H1 (cell line): ENCODE results near the gene CELF2. TPM values are rescaled to one million over a fixed set of nuclear protein-coding genes. Genes with fewer than 3 reads are reported as not detected.

ENCODE experiments used
- CTCF ChIA-PET: fragments of 300-600 bp; sonication (Branson Sonifier 250); formaldehyde crosslinking; loops from one replicate; lab custom pipeline; 2021; ENCODE audit not compliant: partially characterized antibody; lab: Charles Lee
- POLR2A ChIA-PET: fragments of 300-600 bp; sonication (Branson Sonifier 250); formaldehyde crosslinking; loops from one replicate; lab custom pipeline; 2021; ENCODE audit warnings: inconsistent platforms; ENCODE audit not compliant: partially characterized antibody; lab: Charles Lee
- DNase-seq, 2 experiments: peaks; one replicate each; pipeline versions ENCODE4 v3.0.0 to v3.0.0-alpha.2; 2010 to 2022; ENCODE audit warnings: low spot score in 2 of 2, low read depth in 1 of 2, mixed read lengths in 1 of 2
- FAIRE-seq: peaks from 2 replicates; lab custom pipeline; 2011; peaks lifted over from hg19 to GRCh38; lab: Jason Lieb, UNC
- H2AFZ ChIP-seq: 2 replicates; pipeline ENCODE4 v1.8.1; 2012; ENCODE audit warnings: low read length, inconsistent platforms
- H2AK5ac ChIP-seq: 2 replicates; pipeline ENCODE4 v1.6.1; 2013; ENCODE audit warnings: low read depth, low read length
- H2BK120ac ChIP-seq: replicated peaks from 2 replicates; pipeline ENCODE3; 2013; ENCODE audit warnings: low read depth, low read length, inconsistent platforms
- H2BK12ac ChIP-seq: 2 replicates; pipeline ENCODE4 v1.6.1; 2013; ENCODE audit warnings: low read depth, low read length
- H2BK15ac ChIP-seq: 2 replicates; pipeline ENCODE4 v1.6.1; 2013; ENCODE audit warnings: low read length
- H2BK20ac ChIP-seq: 2 replicates; pipeline ENCODE4 v1.6.1; 2013; ENCODE audit warnings: low read length
- H2BK5ac ChIP-seq: 2 replicates; pipeline ENCODE4 v1.6.1; 2013; ENCODE audit warnings: low read depth, low read length
- H3K14ac ChIP-seq: 2 replicates; pipeline ENCODE4 v1.6.1; 2013; ENCODE audit warnings: inconsistent platforms; ENCODE audit not compliant: insufficient read length
- H3K18ac ChIP-seq: 2 replicates; pipeline ENCODE4 v1.6.1; 2013; ENCODE audit warnings: low read length; ENCODE audit errors: extremely low read depth
- H3K23ac ChIP-seq: 2 replicates; pipeline ENCODE4 v1.6.1; 2013; ENCODE audit warnings: inconsistent platforms; ENCODE audit not compliant: insufficient read length
- H3K23me2 ChIP-seq: 2 replicates; pipeline ENCODE4 v1.6.1; 2013; ENCODE audit warnings: low read depth, low read length
- H3K27ac ChIP-seq: 2 replicates; pipeline ENCODE4 v1.6.1; 2011; ENCODE audit warnings: low read depth, low read length, inconsistent platforms
- H3K27me3 ChIP-seq, 4 experiments: replicated peaks in 1 of 4; 1 replicate in 1 of 4; 2 replicates in 3 of 4; pipeline versions ENCODE4 v1.6.1 to v1.8.1; 2011 to 2013; ENCODE audit warnings: low read length in 3 of 4, mild to moderate bottlenecking in 3 of 4, inconsistent platforms in 2 of 4, mixed read lengths in 2 of 4, moderate library complexity in 1 of 4; ENCODE audit not compliant: control insufficient read depth in 3 of 4, insufficient read depth in 3 of 4; ENCODE audit errors: extremely low read depth in 1 of 4
- H3K36me3 ChIP-seq, 4 experiments: 2 replicates each; pipeline versions ENCODE4 v1.6.1 to v1.8.1; 2011 to 2013; ENCODE audit warnings: mild to moderate bottlenecking in 4 of 4, low read length in 3 of 4, moderate library complexity in 2 of 4, control low read depth in 1 of 4, inconsistent platforms in 1 of 4; ENCODE audit not compliant: insufficient read depth in 4 of 4, control insufficient read depth in 2 of 4
- H3K4ac ChIP-seq: replicated peaks from 2 replicates; pipeline ENCODE3; 2013; ENCODE audit warnings: low read length, low read depth, mixed read lengths, inconsistent platforms; ENCODE audit not compliant: insufficient read length
- H3K4me1 ChIP-seq, 4 experiments: replicated peaks in 1 of 4; 1 replicate in 1 of 4; 2 replicates in 3 of 4; pipeline versions ENCODE4 v1.6.1 to v1.8.1; 2011 to 2013; ENCODE audit warnings: low read length in 3 of 4, inconsistent platforms in 2 of 4, mixed read lengths in 1 of 4; ENCODE audit not compliant: insufficient read depth in 4 of 4, control insufficient read depth in 3 of 4
- H3K4me2 ChIP-seq, 2 experiments: 2 replicates each; pipeline versions ENCODE4 v1.6.1 to v1.8.1; 2011 to 2013; ENCODE audit warnings: low read depth in 2 of 2, low read length in 2 of 2, control low read depth in 1 of 2, inconsistent platforms in 1 of 2, mild to moderate bottlenecking in 1 of 2; ENCODE audit not compliant: insufficient read depth in 1 of 2
- H3K4me3 ChIP-seq, 4 experiments: fragments of 200-600, 300-600 bp in 1 of 4; sonication (generic), shearing (Covaris generic), sonication (Bioruptor Twin) in 1 of 4; 2 replicates each; pipeline versions ENCODE4 v1.5.1 to v1.8.1; 2011 to 2016; ENCODE audit warnings: low read length in 4 of 4, low read depth in 3 of 4, control low read depth in 2 of 4, inconsistent platforms in 2 of 4, mild to moderate bottlenecking in 2 of 4, mixed read lengths in 1 of 4, moderate library complexity in 1 of 4; ENCODE audit not compliant: insufficient read depth in 2 of 4; ENCODE audit errors: extremely low read depth in 1 of 4
- H3K56ac ChIP-seq: replicated peaks from 2 replicates; pipeline ENCODE3; 2013; ENCODE audit warnings: low read depth, mild to moderate bottlenecking, mixed read lengths, low read length, inconsistent platforms; ENCODE audit not compliant: insufficient read length
- H3K79me1 ChIP-seq: 2 replicates; pipeline ENCODE4 v1.6.1; 2013; ENCODE audit warnings: low read depth, low read length, control low read depth
- H3K79me2 ChIP-seq, 2 experiments: 2 replicates each; pipeline versions ENCODE4 v1.6.1 to v1.8.1; 2012 to 2013; ENCODE audit warnings: low read length in 2 of 2, mild to moderate bottlenecking in 2 of 2, inconsistent platforms in 1 of 2; ENCODE audit not compliant: insufficient read depth in 2 of 2, control insufficient read depth in 1 of 2
- H3K9ac ChIP-seq, 4 experiments: replicated peaks in 1 of 4; 1 replicate in 1 of 4; 2 replicates in 3 of 4; pipeline versions ENCODE4 v1.6.1 to v1.8.1; 2011 to 2013; ENCODE audit warnings: low read depth in 3 of 4, low read length in 3 of 4, control low read depth in 2 of 4, mild to moderate bottlenecking in 2 of 4, moderate library complexity in 2 of 4, inconsistent platforms in 1 of 4; ENCODE audit errors: extremely low read depth in 1 of 4
- H3K9me3 ChIP-seq, 2 experiments: 2 replicates each; pipeline versions ENCODE4 v1.6.1 to v1.8.1; 2012 to 2013; ENCODE audit warnings: mild to moderate bottlenecking in 2 of 2, moderate library complexity in 2 of 2, control low read depth in 1 of 2, inconsistent platforms in 1 of 2, low read depth in 1 of 2, low read length in 1 of 2, mixed read lengths in 1 of 2; ENCODE audit not compliant: insufficient read depth in 2 of 2
- H4K20me1 ChIP-seq, 2 experiments: replicated peaks in 1 of 2; 2 replicates each; pipeline versions ENCODE3 to v1.8.1; 2011 to 2013; ENCODE audit warnings: inconsistent platforms in 2 of 2, low read length in 2 of 2, mild to moderate bottlenecking in 1 of 2; ENCODE audit not compliant: insufficient read depth in 2 of 2, control insufficient read depth in 1 of 2
- H4K5ac ChIP-seq: 2 replicates; pipeline ENCODE4 v1.6.1; 2013; ENCODE audit warnings: low read length, low read depth, mixed read lengths, inconsistent platforms; ENCODE audit not compliant: insufficient read length
- H4K8ac ChIP-seq: 2 replicates; pipeline ENCODE4 v1.8.0; 2013; ENCODE audit warnings: mild to moderate bottlenecking, moderate library complexity, low read length, inconsistent platforms; ENCODE audit not compliant: insufficient read depth; ENCODE audit errors: extremely low read depth
- H4K91ac ChIP-seq: replicated peaks from 2 replicates; pipeline ENCODE3; 2013; ENCODE audit warnings: low read length, mixed read lengths, inconsistent platforms; ENCODE audit not compliant: insufficient read length
- CBX5 ChIP-seq: fragments of 300-800, 300-1000 bp; sonication (generic); IDR thresholded peaks from 2 replicates; pipeline ENCODE4 v1.7.1; 2016; ENCODE audit warnings: antibody characterized with exemption, low read length, low read depth
- CTBP2 ChIP-seq: IDR thresholded peaks from 2 replicates; pipeline ENCODE4 v1.7.0; 2011; ENCODE audit warnings: borderline replicate concordance, mild to moderate bottlenecking, moderate library complexity, mixed read lengths, low read length; ENCODE audit not compliant: insufficient read depth, insufficient read length
- CTCF ChIP-seq, 3 experiments: IDR thresholded peaks; 1 replicate in 2 of 3; 2 replicates in 1 of 3; pipeline versions ENCODE4 v1.5.1 to v1.6.1; 2011; ENCODE audit warnings: low read length in 3 of 3, mild to moderate bottlenecking in 3 of 3, inconsistent platforms in 2 of 3, low read depth in 1 of 3, moderate library complexity in 1 of 3; ENCODE audit not compliant: insufficient read depth in 1 of 3; ENCODE audit errors: control extremely low read depth in 1 of 3
- EP300 ChIP-seq, 2 experiments: IDR thresholded peaks; 1 replicate in 1 of 2; 2 replicates in 1 of 2; pipeline ENCODE4 v1.6.1; 2011 to 2012; ENCODE audit warnings: low read depth in 2 of 2, low read length in 2 of 2, mild to moderate bottlenecking in 2 of 2, borderline replicate concordance in 1 of 2, inconsistent platforms in 1 of 2, moderate library complexity in 1 of 2
- EZH2 ChIP-seq: fragments of 200-600 bp; sonication (generic); IDR thresholded peaks from 2 replicates; pipeline ENCODE4 v1.7.1; 2012; ENCODE audit warnings: low read depth, mild to moderate bottlenecking, moderate library complexity, low read length, inconsistent platforms; ENCODE audit not compliant: severe bottlenecking
- GABPA ChIP-seq: IDR thresholded peaks from 2 replicates; pipeline ENCODE4 v1.6.1; 2011; ENCODE audit warnings: mild to moderate bottlenecking, low read length, moderate library complexity, borderline replicate concordance; ENCODE audit not compliant: insufficient read depth
- POLR2A ChIP-seq, 2 experiments: IDR thresholded peaks; 1 replicate in 1 of 2; 2 replicates in 1 of 2; pipeline ENCODE4 v1.6.1; 2011; ENCODE audit warnings: low read depth in 2 of 2, low read length in 2 of 2, mild to moderate bottlenecking in 2 of 2; ENCODE audit errors: control extremely low read depth in 1 of 2
- POLR2AphosphoS5 ChIP-seq: IDR thresholded peaks from 2 replicates; pipeline ENCODE4 v1.6.1; 2011; ENCODE audit warnings: low read depth, low read length
- RNF2 ChIP-seq: fragments of 200-900, 300-1000 bp; sonication (generic); IDR thresholded peaks from 2 replicates; pipeline ENCODE4 v1.7.1; 2016; ENCODE audit warnings: borderline replicate concordance, low read depth, mild to moderate bottlenecking, antibody characterized with exemption, low read length; ENCODE audit not compliant: poor library complexity, severe bottlenecking; ENCODE audit errors: missing control alignments
- SRF ChIP-seq: IDR thresholded peaks from 2 replicates; pipeline ENCODE4 v1.6.1; 2011; ENCODE audit warnings: mild to moderate bottlenecking, low read depth, low read length, moderate library complexity
- TAF1 ChIP-seq: IDR thresholded peaks from 2 replicates; pipeline ENCODE4 v1.6.1; 2011; ENCODE audit warnings: mild to moderate bottlenecking, low read depth, low read length
- TEAD4 ChIP-seq: IDR thresholded peaks from 2 replicates; pipeline ENCODE4 v1.6.1; 2012; ENCODE audit warnings: low read depth, low read length, inconsistent platforms, mixed read lengths
- WGBS, 2 experiments: shearing (Covaris generic) in 1 of 2; methylation state at CpG; one replicate each; pipeline versions ENCODE4 v1.1.6 to v1.1.7; 2013 to 2015; ENCODE audit warnings: low lambda C conversion rate in 2 of 2, mixed read lengths in 2 of 2, inconsistent platforms in 1 of 2, low coverage in 1 of 2, missing lambda C conversion rate in 1 of 2; ENCODE audit not compliant: insufficient replicate concordance in 2 of 2, insufficient coverage in 1 of 2, insufficient read length in 1 of 2; ENCODE audit errors: extremely low coverage in 1 of 2, missing lambda C conversion rate in 1 of 2; 5-methylcytosine and 5-hydroxymethylcytosine counted together
- polyA plus RNA-seq, 7 experiments: library from polyadenylated mRNA; depleted of rRNA in 3 of 7; stranded (reverse) in 5 of 7; unstranded in 2 of 7; fragments of >200 nt in 5 of 7; fragments of 200-250 nt in 2 of 7; gene quantifications; 1 replicate in 5 of 7; 2 replicates in 1 of 7; 4 replicates in 1 of 7; pipeline versions ENCODE4 v1.2.1 to v1.2.3, GENCODE V29; 2011 to 2013; ENCODE audit warnings: missing spikeins in 2 of 7, mixed read lengths in 2 of 7
- total RNA-seq: library from RNA; stranded (reverse); fragmentation: NEBNext Ultra II Directional; extraction: Animal tissue kit (Norgen Biotek cat#: 25700); gene quantifications from 2 replicates; pipeline ENCODE4 v1.2.1, GENCODE V29; 2021

The CELF2 gene
- total and polyA plus RNA-seq, 2 of the 8 experiments (the other 6 are each of a cell fraction or from before 2014, with no cell fraction given) = 18.3 to 22.7 TPM

- no peak overlapping the region for H2BK5ac ChIP-seq
- WGBS, 2 experiments = 96% methylated on average over 2 of the region's 2 CpGs; no CpG with 5 or more reads in 1 of the 2 experiments
- CTCF ChIA-PET = no interaction called here
- TF ChIP-seq CBX5 (no peak), GABPA (no peak), SRF (no peak), RNF2 (no peak), POLR2A (IDR thresholded peaks at IDR 0.05; ENCODE audit: control extremely low read depth in 1 of 2, low read depth in 2 of 2, low read length in 2 of 2) (no peak), CTBP2 (no peak), EZH2 (no peak), TEAD4 (no peak), POLR2AphosphoS5 (no peak), CTCF (IDR thresholded peaks at IDR 0.05; ENCODE audit: control extremely low read depth in 1 of 3, insufficient read depth in 1 of 3, low read depth in 1 of 3, low read length in 3 of 3) (no peak), EP300 (IDR thresholded peaks at IDR 0.05; ENCODE audit: borderline replicate concordance in 1 of 2, low read depth in 2 of 2, low read length in 2 of 2) (no peak), TAF1 (no peak)
Measured at GRCh38 chr10:10992072-10992471, 25.6 kb upstream of the CELF2 start.

More at GRCh38 chr10:10992072-10992471, 25.6 kb upstream of the CELF2 start:
- H2AK5ac ChIP-seq = no peak overlapping the region
- no peak overlapping the region for H2BK20ac ChIP-seq
- no peaks in the 10 kb centered on the region for H3K79me2 ChIP-seq
- H3K36me3 ChIP-seq = no peaks in the 10 kb centered on the region
- H3K27ac ChIP-seq = no peak overlapping the region
- no peak overlapping the region for H2BK120ac ChIP-seq
- H4K5ac ChIP-seq = no peak overlapping the region
- no peak overlapping the region for H3K4me2 ChIP-seq
- no peak overlapping the region for H3K23ac ChIP-seq
- no peak overlapping the region for H4K8ac ChIP-seq
- H3K56ac ChIP-seq = no peak overlapping the region
- no peaks in the 10 kb centered on the region for H3K23me2 ChIP-seq
- 0 out of 4 replicates have a peak, but pooled peaks cover 2 to 3% of the 10 kb centered on the region in 2 experiments for H3K9me3 ChIP-seq
- FAIRE-seq (no peak), DNase-seq (no peak)
- no peak overlapping the region for H3K9ac ChIP-seq
- H4K91ac ChIP-seq = no peak overlapping the region
- H3K79me1 ChIP-seq = no peaks in the 10 kb centered on the region
- H2AFZ ChIP-seq = no peak overlapping the region
- no peak overlapping the region for H3K4ac ChIP-seq
- H3K4me3 ChIP-seq = no peak overlapping the region
- no peak overlapping the region for H2BK15ac ChIP-seq
- POLR2A ChIA-PET = no interaction called here
- H4K20me1 ChIP-seq = no peaks in the 10 kb centered on the region
- no peak overlapping the region for H3K14ac ChIP-seq
- no peak overlapping the region for H2BK12ac ChIP-seq
- no peaks in the 10 kb centered on the region for H3K27me3 ChIP-seq
- no peak overlapping the region for H3K18ac ChIP-seq
- no peaks in the 10 kb centered on the region for H3K4me1 ChIP-seq
